Adipocyte (in vitro differentiated cells): Measurements from ENCODE around the gene SARS1.

Source experiments
- DNase-seq: peaks from one replicate; pipeline ENCODE4 v3.0.0-alpha.2; 2015; ENCODE audit warnings: low read depth
- H3K27me3 ChIP-seq: replicated peaks from 2 replicates; pipeline ENCODE4 v1.7.0; 2013; ENCODE audit warnings: mild to moderate bottlenecking, low read length, moderate library complexity; ENCODE audit not compliant: control insufficient read depth, insufficient read depth
- H3K36me3 ChIP-seq: 2 replicates; pipeline ENCODE4 v1.7.0; 2013; ENCODE audit warnings: low read length, mild to moderate bottlenecking, moderate library complexity; ENCODE audit not compliant: control insufficient read depth, insufficient read depth, severe bottlenecking
- H3K4me1 ChIP-seq: 2 replicates; pipeline ENCODE4 v1.7.0; 2013; ENCODE audit warnings: mild to moderate bottlenecking, low read length, moderate library complexity; ENCODE audit not compliant: control insufficient read depth, insufficient read depth
- H3K4me3 ChIP-seq: 2 replicates; pipeline ENCODE4 v1.7.0; 2013; ENCODE audit warnings: mild to moderate bottlenecking, low read length, moderate library complexity
- H3K9ac ChIP-seq: 2 replicates; pipeline ENCODE4 v1.7.0; 2013; ENCODE audit warnings: mild to moderate bottlenecking, low read length, moderate library complexity
- H3K9me3 ChIP-seq: 2 replicates; pipeline ENCODE4 v1.7.0; 2013; ENCODE audit warnings: mild to moderate bottlenecking, low read length, moderate library complexity; ENCODE audit not compliant: control insufficient read depth

SARS1 gene

DNA sequence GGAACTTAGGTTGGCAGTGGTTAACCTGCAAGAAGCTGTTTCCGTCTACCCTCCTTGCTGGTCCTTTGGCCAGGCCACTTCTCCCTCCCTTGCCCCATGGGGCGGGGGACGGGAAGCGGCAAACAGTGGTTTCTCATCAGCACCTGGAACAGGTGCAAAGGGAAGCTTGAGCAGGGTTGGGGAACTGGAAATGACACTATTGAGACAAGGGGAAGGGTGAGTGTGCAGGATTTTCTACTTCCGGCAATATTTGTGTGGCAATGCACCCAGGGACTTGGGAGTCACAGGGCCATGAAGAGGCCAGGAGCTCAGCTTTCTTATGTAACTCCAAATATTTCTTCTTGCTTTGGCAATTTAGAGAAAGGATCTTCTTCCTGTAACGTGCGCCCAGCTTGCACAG lies 29.0 kb upstream of the SARS1 start:
- Histone ChIP-seq H3K9ac (no peak overlapping the region), H3K4me3 (no peak overlapping the region), H3K36me3 (no peaks in the 10 kb centered on the region), H3K27me3 (no peaks in the 10 kb centered on the region), H3K9me3 (no peaks in the 10 kb centered on the region), H3K4me1 (peaks cover 26% of the 10 kb centered on the region)
- DNase-seq: no peak

DNA sequence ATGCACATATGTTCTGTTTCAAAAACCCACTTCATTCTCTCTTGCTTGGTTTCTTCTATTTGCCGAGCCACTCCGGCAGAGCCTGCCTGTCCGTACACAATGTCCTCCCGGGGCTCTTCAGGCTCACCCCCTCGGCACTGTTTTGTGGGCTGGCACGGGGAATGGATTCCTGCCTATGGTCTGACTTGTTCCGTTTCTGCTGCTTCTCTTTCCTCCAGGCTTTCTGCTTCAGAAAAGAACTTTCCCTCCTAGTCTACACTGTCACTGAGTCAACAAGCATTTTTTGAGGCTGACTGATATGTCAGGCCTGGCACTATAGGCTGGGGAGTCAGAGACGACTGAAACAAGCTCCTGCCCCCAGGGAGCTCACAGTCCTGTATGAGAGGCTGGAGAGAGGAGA lies 28.4 kb upstream of the SARS1 start:
- no peaks in the 10 kb centered on the region for H3K9me3 ChIP-seq
- DNase-seq: no peak
- H3K27me3 ChIP-seq: peaks cover 1% of the 10 kb centered on the region
- H3K4me3 ChIP-seq: no peak overlapping the region
- no peak overlapping the region for H3K9ac ChIP-seq
- H3K36me3 ChIP-seq: no peaks in the 10 kb centered on the region
- peaks cover 26% of the 10 kb centered on the region for H3K4me1 ChIP-seq

DNA sequence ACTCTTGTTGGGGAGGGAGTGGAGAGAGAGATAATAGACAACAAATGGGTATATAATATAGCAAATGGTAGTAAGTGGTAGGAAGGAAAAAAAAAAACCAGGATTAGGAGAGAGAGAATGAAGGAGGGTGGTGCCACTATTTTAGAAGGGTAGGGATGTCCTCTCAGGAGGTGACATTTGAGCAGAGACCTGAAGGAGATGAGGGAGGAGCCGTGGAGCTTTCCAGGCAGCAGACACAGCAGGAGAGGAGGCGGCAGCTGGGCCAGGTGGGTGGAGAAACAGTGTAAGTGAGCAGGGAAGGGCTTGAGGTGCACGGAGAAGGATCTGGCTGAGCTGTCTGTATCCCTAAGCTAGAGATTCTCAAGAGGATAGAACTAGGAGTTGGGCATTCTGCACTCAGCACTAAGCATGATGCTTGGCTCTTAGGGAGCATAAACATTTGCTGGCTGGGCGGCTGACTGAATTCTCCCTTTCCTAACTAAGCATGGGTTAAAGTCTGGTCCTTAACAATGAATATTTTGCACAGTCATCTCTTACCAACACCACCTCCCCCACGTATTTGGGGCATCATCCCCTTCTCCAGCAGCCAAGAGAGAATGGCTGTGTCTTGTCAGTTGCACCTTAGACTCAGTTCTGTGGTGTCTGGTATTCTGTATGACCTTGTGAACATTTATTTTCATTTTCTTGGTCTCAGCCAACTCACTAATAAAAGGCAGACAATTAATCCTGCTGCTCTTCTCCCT lies 27.6 kb upstream of the SARS1 start:
- no peak overlapping the region for H3K4me3 ChIP-seq
- H3K27me3 ChIP-seq: peaks cover 3% of the 10 kb centered on the region
- DNase-seq: no peak
- H3K36me3 ChIP-seq: no peaks in the 10 kb centered on the region
- peaks cover 26% of the 10 kb centered on the region for H3K4me1 ChIP-seq
- H3K9ac ChIP-seq: no peak overlapping the region
- H3K9me3 ChIP-seq: no peaks in the 10 kb centered on the region

- DNase-seq: no peak
- no peaks in the 10 kb centered on the region for H3K9me3 ChIP-seq
These were observed 27.0 kb upstream of the SARS1 start for GRCh38 chr1:109186733-109187086.

GRCh38 chr1:109187127-109187526 lies 26.6 kb upstream of the SARS1 start:
- Histone ChIP-seq H3K9me3 (no peaks in the 10 kb centered on the region), H3K9ac (no peak overlapping the region), H3K4me1 (peaks cover 22% of the 10 kb centered on the region), H3K4me3 (no peak overlapping the region), H3K27me3 (peaks cover 3% of the 10 kb centered on the region), H3K36me3 (no peaks in the 10 kb centered on the region)
- DNase-seq: no peak

More at GRCh38 chr1:109186733-109187086, 27.0 kb upstream of the SARS1 start:
- peaks cover 3% of the 10 kb centered on the region for H3K27me3 ChIP-seq
- no peak overlapping the region for H3K9ac ChIP-seq
- H3K36me3 ChIP-seq: no peaks in the 10 kb centered on the region
- H3K4me1 ChIP-seq: peaks cover 22% of the 10 kb centered on the region
- no peak overlapping the region for H3K4me3 ChIP-seq

DNA sequence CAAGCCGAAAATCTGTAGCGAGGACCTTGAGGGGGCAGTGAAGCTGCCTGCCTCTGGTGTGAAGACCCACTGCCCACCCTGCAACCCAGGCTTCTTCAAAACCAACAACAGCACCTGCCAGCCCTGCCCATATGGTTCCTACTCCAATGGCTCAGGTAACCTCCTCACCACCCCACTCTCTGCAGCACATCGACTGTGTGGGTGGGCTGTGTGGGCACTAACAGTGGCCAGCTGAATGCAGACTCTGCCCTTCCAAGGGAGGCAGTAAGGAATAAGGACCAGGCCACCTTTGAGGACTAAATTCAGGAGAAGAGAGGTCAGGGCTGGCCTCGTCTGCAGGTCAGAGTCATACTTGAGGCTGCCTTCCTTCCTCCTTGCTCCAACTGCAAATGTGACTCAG lies 25.5 kb upstream of the SARS1 start:
- H3K4me3 ChIP-seq: no peak overlapping the region
- H3K4me1 ChIP-seq: peaks cover 22% of the 10 kb centered on the region
- peaks cover 3% of the 10 kb centered on the region for H3K27me3 ChIP-seq
- no peaks in the 10 kb centered on the region for H3K9me3 ChIP-seq
- no peaks in the 10 kb centered on the region for H3K36me3 ChIP-seq
- H3K9ac ChIP-seq: no peak overlapping the region
- no peak for DNase-seq

GRCh38 chr1:109188781-109189180 lies 24.9 kb upstream of the SARS1 start:
- Histone ChIP-seq H3K9me3 (no peaks in the 10 kb centered on the region), H3K9ac (no peak overlapping the region), H3K4me1 (peaks cover 22% of the 10 kb centered on the region), H3K4me3 (no peak overlapping the region), H3K27me3 (peaks cover 3% of the 10 kb centered on the region), H3K36me3 (no peaks in the 10 kb centered on the region)
- no peak for DNase-seq

DNA sequence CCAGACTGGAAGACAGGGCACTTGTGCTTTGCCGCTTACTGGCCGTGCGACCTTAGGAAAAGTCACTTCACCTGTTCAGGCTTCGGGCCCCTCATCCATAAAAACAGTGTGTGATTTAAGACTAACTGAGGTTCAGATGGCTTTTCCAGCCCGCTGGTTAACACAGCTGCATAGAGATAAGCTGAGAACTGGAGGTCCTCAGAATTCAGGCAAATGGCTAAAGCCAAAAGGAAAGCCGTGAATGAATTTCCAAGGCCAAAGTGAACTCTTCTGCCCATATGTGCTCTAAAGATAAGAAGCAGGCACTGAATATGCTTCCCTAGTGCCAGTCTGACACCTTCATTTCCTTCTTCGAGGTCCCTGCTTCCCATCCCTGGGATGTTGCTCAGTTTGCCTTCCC lies 23.5 kb upstream of the SARS1 start:
- peaks cover 19% of the 10 kb centered on the region for H3K4me1 ChIP-seq
- no peak overlapping the region for H3K4me3 ChIP-seq
- H3K9me3 ChIP-seq: no peaks in the 10 kb centered on the region
- no peaks in the 10 kb centered on the region for H3K36me3 ChIP-seq
- peaks cover 3% of the 10 kb centered on the region for H3K27me3 ChIP-seq
- no peak overlapping the region for H3K9ac ChIP-seq
- DNase-seq: no peak

GRCh38 chr1:109191377-109191776 lies 22.3 kb upstream of the SARS1 start:
- Histone ChIP-seq H3K27me3 (peaks cover 3% of the 10 kb centered on the region), H3K9me3 (no peaks in the 10 kb centered on the region), H3K9ac (no peak overlapping the region), H3K36me3 (no peaks in the 10 kb centered on the region), H3K4me1 (peaks cover 8% of the 10 kb centered on the region), H3K4me3 (no peak overlapping the region)
- DNase-seq: no peak

DNA sequence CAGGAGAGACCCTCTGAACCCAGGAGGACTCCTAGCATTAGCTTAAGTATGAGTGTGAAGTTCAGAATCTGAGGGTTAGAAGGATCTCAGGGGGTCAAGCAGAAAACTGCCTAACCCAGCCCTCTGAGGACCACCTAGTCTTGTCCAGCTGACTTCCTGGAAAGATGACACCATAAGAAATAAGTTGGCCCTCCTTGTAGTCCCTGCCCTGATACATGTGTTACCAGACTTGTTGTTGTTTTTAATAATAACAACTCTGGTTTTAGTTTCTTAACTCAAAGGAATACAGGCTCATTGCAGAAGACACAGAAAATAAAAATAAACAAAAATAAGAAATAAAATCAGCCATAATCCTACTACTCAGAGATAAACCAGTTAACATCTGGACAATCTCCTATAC lies 21.8 kb upstream of the SARS1 start:
- Histone ChIP-seq H3K36me3 (no peaks in the 10 kb centered on the region), H3K9me3 (no peaks in the 10 kb centered on the region), H3K4me1 (peaks cover 3% of the 10 kb centered on the region), H3K27me3 (peaks cover 3% of the 10 kb centered on the region), H3K4me3 (no peak overlapping the region), H3K9ac (no peak overlapping the region)
- DNase-seq: no peak

- Histone ChIP-seq H3K4me1 (peaks cover 4% of the 10 kb centered on the region), H3K4me3 (no peak overlapping the region), H3K9ac (no peak overlapping the region), H3K9me3 (no peaks in the 10 kb centered on the region), H3K27me3 (peaks cover 3% of the 10 kb centered on the region), H3K36me3 (no peaks in the 10 kb centered on the region)
- DNase-seq: no peak
These were observed 21.3 kb upstream of the SARS1 start for GRCh38 chr1:109192433-109192832.
